Thymus (tissue), 11 donors: ENCODE data around the gene ZMIZ1. TPM values are rescaled to one million over a fixed set of nuclear protein-coding genes. Genes with fewer than 3 reads are reported as not detected.
"Not testable (repeated sequence)": the region's sequence is repeated elsewhere in the genome, so short reads cannot be mapped to it uniquely, and the experiment has no call there.

Source experiments
- DNase-seq, 9 donors: peaks; one replicate each; pipeline ENCODE4 v3.0.0-alpha.2; 2013; ENCODE audit warnings: low spot score in 9 of 9, low read depth in 6 of 9, missing footprints in 1 of 9
- H3K27ac ChIP-seq, 2 donors: one replicate each; pipeline ENCODE4 v1.5.1; 2013; ENCODE audit warnings: control low read depth in 1 of 2, low read depth in 1 of 2, low read length in 1 of 2, mild to moderate bottlenecking in 1 of 2, moderate library complexity in 1 of 2
- H3K27me3 ChIP-seq, 2 donors: one replicate each; pipeline ENCODE4 v1.5.1; 2013; ENCODE audit warnings: low read length in 1 of 2; ENCODE audit not compliant: control insufficient read depth in 2 of 2, insufficient read depth in 1 of 2
- H3K36me3 ChIP-seq, 2 donors: one replicate each; pipeline ENCODE4 v1.5.1; 2013; ENCODE audit warnings: low read length in 1 of 2, mild to moderate bottlenecking in 1 of 2, moderate library complexity in 1 of 2; ENCODE audit not compliant: control insufficient read depth in 2 of 2, insufficient read depth in 2 of 2
- H3K4me1 ChIP-seq, 2 donors: one replicate each; pipeline ENCODE4 v1.5.1; 2013; ENCODE audit warnings: low read length in 2 of 2; ENCODE audit not compliant: control insufficient read depth in 2 of 2, insufficient read depth in 2 of 2
- H3K4me3 ChIP-seq, 2 donors: one replicate each; pipeline ENCODE4 v1.5.1; 2013; ENCODE audit warnings: low read length in 2 of 2, control low read depth in 1 of 2, mild to moderate bottlenecking in 1 of 2
- H3K9me3 ChIP-seq, 2 donors: one replicate each; pipeline ENCODE4 v1.5.1; 2013; ENCODE audit warnings: low read length in 1 of 2, mild to moderate bottlenecking in 1 of 2; ENCODE audit not compliant: control insufficient read depth in 2 of 2, insufficient read depth in 1 of 2
- WGBS: extraction: QIAGEN DNeasy Blood & Tissue Kit; methylation state at CpG from one replicate; pipeline ENCODE4 v1.1.7; 2013; 5-methylcytosine and 5-hydroxymethylcytosine counted together
- polyA plus RNA-seq: library from polyadenylated mRNA; stranded (reverse); fragments of 200-250 nt; gene quantifications from one replicate; pipeline ENCODE4 v1.2.3, GENCODE V29; 2013
- total RNA-seq: library from RNA; stranded (reverse); fragments of 120-200 nt; gene quantifications from one replicate; pipeline ENCODE4 v1.2.4, GENCODE V29; 2013
- donor health status: healthy.

ZMIZ1 gene
- total and polyA plus RNA-seq, 2 donors, result 7.4 to 14.2 TPM

GRCh38 chr10:79327090-79327457, 258.3 kb downstream of the ZMIZ1 start:
- 97% methylated on average over 8 of the region's 8 CpGs for WGBS
- H3K27me3 ChIP-seq, result no peaks in the 10 kb centered on the region
- no peak overlapping the region for H3K27ac ChIP-seq
- peaks cover 0 to 4% of the 10 kb centered on the region in 2 donors for H3K9me3 ChIP-seq
- H3K4me1 ChIP-seq, result peaks cover 14 to 46% of the 10 kb centered on the region in 2 donors
- no peak overlapping the region for H3K4me3 ChIP-seq
- H3K36me3 ChIP-seq, result no peaks in the 10 kb centered on the region
- DNase-seq, result no peak

DNA sequence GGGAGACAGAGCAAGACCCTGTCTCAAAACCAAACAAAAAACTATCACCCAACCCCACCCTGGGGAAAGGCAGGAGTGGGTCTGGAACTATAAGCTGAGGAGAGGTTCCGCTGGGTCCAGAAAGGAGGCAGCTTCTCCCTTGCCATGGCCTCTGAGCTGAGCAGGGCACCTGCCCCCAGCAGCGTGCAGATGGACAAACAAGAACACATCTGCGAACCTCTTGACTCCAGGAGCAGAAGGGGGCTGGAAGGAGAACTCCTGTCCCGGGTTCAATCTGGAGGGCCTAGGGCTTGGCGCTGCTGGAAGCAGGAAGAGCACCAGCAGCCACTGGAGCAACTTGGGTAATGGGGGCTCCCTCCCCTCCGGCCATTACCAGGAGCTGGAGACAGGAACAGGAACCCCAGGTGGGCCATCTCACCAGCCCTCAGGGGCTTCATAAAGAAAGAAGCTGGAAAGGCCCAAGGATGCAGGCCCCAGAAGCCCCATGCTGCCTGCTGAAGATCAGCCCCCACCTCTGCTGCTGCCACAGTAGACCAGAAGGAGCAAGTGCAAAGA, 259.5 kb downstream of the ZMIZ1 start:
- peaks cover 6 to 34% of the 10 kb centered on the region in 2 donors for H3K4me1 ChIP-seq
- H3K36me3 ChIP-seq, result no peaks in the 10 kb centered on the region
- no peaks in the 10 kb centered on the region for H3K27me3 ChIP-seq
- H3K4me3 ChIP-seq, result no peak overlapping the region
- H3K27ac ChIP-seq, result no peak overlapping the region
- 96% methylated on average over 6 of the region's 6 CpGs for WGBS
- DNase-seq, result no peak
- peaks cover 0 to 4% of the 10 kb centered on the region in 2 donors for H3K9me3 ChIP-seq

- no peak overlapping the region for H3K27ac ChIP-seq
- no peak for DNase-seq
- H3K27me3 ChIP-seq, result no peaks in the 10 kb centered on the region
- 97% methylated on average over 14 of the region's 14 CpGs for WGBS
- peaks cover 0 to 4% of the 10 kb centered on the region in 2 donors for H3K9me3 ChIP-seq
- no peak overlapping the region for H3K4me3 ChIP-seq
- peaks cover under 1 to 27% of the 10 kb centered on the region in 2 donors for H3K4me1 ChIP-seq
- H3K36me3 ChIP-seq, result no peaks in the 10 kb centered on the region
Measured at GRCh38 chr10:79328737-79329504, 260.2 kb downstream of the ZMIZ1 start.

GRCh38 chr10:79329529-79329928, 260.8 kb downstream of the ZMIZ1 start:
- no peak overlapping the region for H3K27ac ChIP-seq
- no peak overlapping the region for H3K4me3 ChIP-seq
- H3K9me3 ChIP-seq, result peaks cover 0 to 4% of the 10 kb centered on the region in 2 donors
- 98% methylated on average over 9 of the region's 9 CpGs for WGBS
- H3K27me3 ChIP-seq, result no peaks in the 10 kb centered on the region
- H3K36me3 ChIP-seq, result no peaks in the 10 kb centered on the region
- peaks cover 0 to 21% of the 10 kb centered on the region in 2 donors for H3K4me1 ChIP-seq
- DNase-seq, result no peak

GRCh38 chr10:79331226-79331625, 262.5 kb downstream of the ZMIZ1 start:
- no peaks in the 10 kb centered on the region for H3K36me3 ChIP-seq
- no peaks in the 10 kb centered on the region for H3K27me3 ChIP-seq
- peaks cover 0 to 15% of the 10 kb centered on the region in 2 donors for H3K4me1 ChIP-seq
- H3K9me3 ChIP-seq, result no peaks in the 10 kb centered on the region
- no peak for DNase-seq
- H3K4me3 ChIP-seq, result no peak overlapping the region
- H3K27ac ChIP-seq, result no peak overlapping the region
- 96% methylated on average over 5 of the region's 5 CpGs for WGBS

GRCh38 chr10:79331709-79332108, 262.9 kb downstream of the ZMIZ1 start:
- no peaks in the 10 kb centered on the region for H3K27me3 ChIP-seq
- H3K4me1 ChIP-seq, result peaks cover 0 to 15% of the 10 kb centered on the region in 2 donors
- WGBS, result 80% methylated on average over 6 of the region's 6 CpGs
- no peaks in the 10 kb centered on the region for H3K9me3 ChIP-seq
- H3K36me3 ChIP-seq, result no peaks in the 10 kb centered on the region
- H3K4me3 ChIP-seq, result no peak overlapping the region
- peak in 1 of 9 donors; percentile 51 for DNase-seq
- H3K27ac ChIP-seq, result no peak overlapping the region

GRCh38 chr10:79332610-79333315, 264.0 kb downstream of the ZMIZ1 start:
- not testable (repeated sequence) for H3K36me3 ChIP-seq, H3K9me3 ChIP-seq, H3K27me3 ChIP-seq, DNase-seq, H3K4me3 ChIP-seq, H3K27ac ChIP-seq
- 97% methylated on average over 2 of the region's 10 CpGs for WGBS
- peaks cover 0 to 10% of the 10 kb centered on the region in 2 donors for H3K4me1 ChIP-seq

GRCh38 chr10:79333513-79333912, 264.7 kb downstream of the ZMIZ1 start:
- 92% methylated on average over 2 of the region's 2 CpGs for WGBS
- Histone ChIP-seq H3K36me3 (no peaks in the 10 kb centered on the region), H3K9me3 (no peaks in the 10 kb centered on the region), H3K27me3 (no peaks in the 10 kb centered on the region), H3K27ac (no peak overlapping the region), H3K4me3 (no peak overlapping the region), H3K4me1 (peaks cover 0 to 8% of the 10 kb centered on the region in 2 donors)
- DNase-seq, result no peak

DNA sequence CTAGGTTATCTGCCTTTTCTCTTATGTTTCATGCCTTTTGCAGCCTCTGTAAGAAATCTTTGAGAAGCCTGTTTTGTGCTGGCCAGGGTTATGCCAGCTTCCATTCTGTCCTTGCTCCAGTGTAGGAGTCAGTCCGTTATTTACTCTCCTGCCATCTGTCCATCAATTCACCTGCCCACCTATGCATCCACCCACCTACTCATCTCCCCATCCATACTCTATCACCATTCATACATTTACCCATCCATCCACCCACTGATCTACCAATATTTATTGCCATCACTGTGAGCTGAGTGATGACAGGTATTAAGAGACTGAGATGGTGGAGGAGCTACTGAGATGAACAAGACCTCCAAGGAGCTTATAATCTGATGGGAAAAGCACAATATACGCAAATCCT, 265.8 kb downstream of the ZMIZ1 start:
- no peak overlapping the region for H3K4me3 ChIP-seq
- WGBS, result over 99% methylated on average over 2 of the region's 2 CpGs
- no peak for DNase-seq
- no peaks in the 10 kb centered on the region for H3K9me3 ChIP-seq
- no peak overlapping the region for H3K27ac ChIP-seq
- H3K27me3 ChIP-seq, result no peaks in the 10 kb centered on the region
- no peaks in the 10 kb centered on the region for H3K36me3 ChIP-seq
- H3K4me1 ChIP-seq, result peaks cover 0 to 6% of the 10 kb centered on the region in 2 donors
